Measurements from ENCODE around the gene DDOST.

DNA sequence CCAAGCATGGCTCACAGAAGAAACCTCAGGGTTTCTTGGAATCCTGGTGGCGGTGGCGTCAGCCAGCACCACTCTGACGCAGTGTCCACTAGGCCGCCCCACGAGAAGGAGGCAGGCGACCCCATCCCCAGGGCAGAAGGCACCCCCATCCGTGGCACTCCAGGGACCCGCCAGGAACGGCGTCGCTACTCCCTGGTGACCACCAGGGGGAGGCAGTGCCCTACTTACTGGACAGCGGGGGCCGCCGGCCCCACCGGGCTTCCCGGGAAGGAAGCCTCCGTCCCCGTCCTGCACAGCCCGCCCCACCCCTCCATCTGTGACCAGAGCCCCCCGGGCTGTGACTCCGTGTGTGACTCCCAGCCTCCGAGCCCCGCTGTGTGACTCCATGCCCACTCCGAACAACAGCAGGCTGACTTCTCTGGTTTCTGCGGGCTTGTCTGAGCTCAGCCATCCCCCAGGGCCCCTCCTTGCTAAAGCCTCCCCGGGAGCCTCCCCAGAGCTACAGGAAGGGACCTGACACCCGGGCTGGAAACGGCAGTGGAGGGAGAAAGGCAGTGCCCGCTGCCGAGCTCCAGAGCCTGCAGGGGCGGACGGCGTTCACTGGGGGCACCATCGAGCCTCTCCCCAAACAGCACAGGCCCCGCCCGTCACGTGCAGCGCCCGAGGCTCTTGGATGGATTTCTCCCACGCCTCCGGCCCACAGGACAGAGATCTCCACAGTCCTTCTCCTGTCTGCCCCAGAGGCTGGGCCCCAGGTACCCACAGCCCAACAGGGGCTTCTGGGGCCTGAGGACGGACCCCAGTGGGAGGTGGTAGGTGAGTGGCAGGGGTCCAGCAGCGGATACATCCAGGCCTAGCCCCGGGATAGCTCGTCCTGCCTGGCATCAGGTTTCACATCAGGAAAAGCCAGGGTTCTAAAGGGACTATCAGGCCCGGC is 35.5 kb upstream of the DDOST start:
- TF ChIP-seq, protein P1, sequence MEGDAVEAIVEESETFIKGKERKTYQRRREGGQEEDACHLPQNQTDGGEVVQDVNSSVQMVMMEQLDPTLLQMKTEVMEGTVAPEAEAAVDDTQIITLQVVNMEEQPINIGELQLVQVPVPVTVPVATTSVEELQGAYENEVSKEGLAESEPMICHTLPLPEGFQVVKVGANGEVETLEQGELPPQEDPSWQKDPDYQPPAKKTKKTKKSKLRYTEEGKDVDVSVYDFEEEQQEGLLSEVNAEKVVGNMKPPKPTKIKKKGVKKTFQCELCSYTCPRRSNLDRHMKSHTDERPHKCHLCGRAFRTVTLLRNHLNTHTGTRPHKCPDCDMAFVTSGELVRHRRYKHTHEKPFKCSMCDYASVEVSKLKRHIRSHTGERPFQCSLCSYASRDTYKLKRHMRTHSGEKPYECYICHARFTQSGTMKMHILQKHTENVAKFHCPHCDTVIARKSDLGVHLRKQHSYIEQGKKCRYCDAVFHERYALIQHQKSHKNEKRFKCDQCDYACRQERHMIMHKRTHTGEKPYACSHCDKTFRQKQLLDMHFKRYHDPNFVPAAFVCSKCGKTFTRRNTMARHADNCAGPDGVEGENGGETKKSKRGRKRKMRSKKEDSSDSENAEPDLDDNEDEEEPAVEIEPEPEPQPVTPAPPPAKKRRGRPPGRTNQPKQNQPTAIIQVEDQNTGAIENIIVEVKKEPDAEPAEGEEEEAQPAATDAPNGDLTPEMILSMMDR (IDR thresholded peaks at IDR 0.05) = peak; percentile 75 to 96 (median 88)
- TF ChIP-seq POLR2A (IDR thresholded peaks at IDR 0.05) = no peak
